Measurements from ENCODE around the gene CC2D1A.

CC2D1A gene

GRCh38 chr19:13932149-13932637 is 26.2 kb downstream of the CC2D1A start:
- in situ Hi-C loops (cut with MboI; ENCODE audit: low pct_unique_long_range_greater_than_20kb, low sequenced_read_pairs, unreplicated experiment) = no loop called here
- DNase-seq (ENCODE audit: low spot score) = no peak
- TF ChIP-seq, protein P1, sequence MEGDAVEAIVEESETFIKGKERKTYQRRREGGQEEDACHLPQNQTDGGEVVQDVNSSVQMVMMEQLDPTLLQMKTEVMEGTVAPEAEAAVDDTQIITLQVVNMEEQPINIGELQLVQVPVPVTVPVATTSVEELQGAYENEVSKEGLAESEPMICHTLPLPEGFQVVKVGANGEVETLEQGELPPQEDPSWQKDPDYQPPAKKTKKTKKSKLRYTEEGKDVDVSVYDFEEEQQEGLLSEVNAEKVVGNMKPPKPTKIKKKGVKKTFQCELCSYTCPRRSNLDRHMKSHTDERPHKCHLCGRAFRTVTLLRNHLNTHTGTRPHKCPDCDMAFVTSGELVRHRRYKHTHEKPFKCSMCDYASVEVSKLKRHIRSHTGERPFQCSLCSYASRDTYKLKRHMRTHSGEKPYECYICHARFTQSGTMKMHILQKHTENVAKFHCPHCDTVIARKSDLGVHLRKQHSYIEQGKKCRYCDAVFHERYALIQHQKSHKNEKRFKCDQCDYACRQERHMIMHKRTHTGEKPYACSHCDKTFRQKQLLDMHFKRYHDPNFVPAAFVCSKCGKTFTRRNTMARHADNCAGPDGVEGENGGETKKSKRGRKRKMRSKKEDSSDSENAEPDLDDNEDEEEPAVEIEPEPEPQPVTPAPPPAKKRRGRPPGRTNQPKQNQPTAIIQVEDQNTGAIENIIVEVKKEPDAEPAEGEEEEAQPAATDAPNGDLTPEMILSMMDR (IDR thresholded peaks at IDR 0.05; ENCODE audit: extremely low read depth, insufficient read depth, missing control alignments) = no peak

- in situ Hi-C loops (cut with MboI; ENCODE audit: low pct_unique_long_range_greater_than_20kb, low sequenced_read_pairs, unreplicated experiment) = no loop called here
- DNase-seq (ENCODE audit: low spot score) = no peak
These were observed 27.0 kb downstream of the CC2D1A start for GRCh38 chr19:13932911-13933393.

DNA sequence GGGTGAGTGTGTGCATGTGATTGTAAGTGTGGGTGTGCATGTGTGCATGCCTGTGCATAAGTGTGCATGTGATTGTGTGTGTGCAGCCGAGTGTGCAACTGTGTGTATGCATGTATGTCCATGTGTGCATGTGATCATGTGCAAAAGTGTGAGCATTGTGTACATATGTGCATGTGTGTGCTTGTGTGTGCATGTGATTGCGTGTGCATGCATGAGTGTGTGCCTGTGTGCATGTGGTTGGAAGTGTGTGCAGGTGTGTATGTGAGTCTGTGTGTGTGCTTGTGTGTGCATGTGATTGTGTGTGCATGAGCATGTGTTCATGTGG is 28.7 kb downstream of the CC2D1A start:
- TF ChIP-seq, protein P1 (IDR thresholded peaks at IDR 0.05; ENCODE audit: extremely low read depth, insufficient read depth, missing control alignments) = no peak
- DNase-seq (ENCODE audit: low spot score) = no peak
- in situ Hi-C loops (cut with MboI; ENCODE audit: low pct_unique_long_range_greater_than_20kb, low sequenced_read_pairs, unreplicated experiment) = no loop called here

More at GRCh38 chr19:13932911-13933393, 27.0 kb downstream of the CC2D1A start:
- TF ChIP-seq, protein P1 (IDR thresholded peaks at IDR 0.05; ENCODE audit: extremely low read depth, insufficient read depth, missing control alignments) = no peak

DNA sequence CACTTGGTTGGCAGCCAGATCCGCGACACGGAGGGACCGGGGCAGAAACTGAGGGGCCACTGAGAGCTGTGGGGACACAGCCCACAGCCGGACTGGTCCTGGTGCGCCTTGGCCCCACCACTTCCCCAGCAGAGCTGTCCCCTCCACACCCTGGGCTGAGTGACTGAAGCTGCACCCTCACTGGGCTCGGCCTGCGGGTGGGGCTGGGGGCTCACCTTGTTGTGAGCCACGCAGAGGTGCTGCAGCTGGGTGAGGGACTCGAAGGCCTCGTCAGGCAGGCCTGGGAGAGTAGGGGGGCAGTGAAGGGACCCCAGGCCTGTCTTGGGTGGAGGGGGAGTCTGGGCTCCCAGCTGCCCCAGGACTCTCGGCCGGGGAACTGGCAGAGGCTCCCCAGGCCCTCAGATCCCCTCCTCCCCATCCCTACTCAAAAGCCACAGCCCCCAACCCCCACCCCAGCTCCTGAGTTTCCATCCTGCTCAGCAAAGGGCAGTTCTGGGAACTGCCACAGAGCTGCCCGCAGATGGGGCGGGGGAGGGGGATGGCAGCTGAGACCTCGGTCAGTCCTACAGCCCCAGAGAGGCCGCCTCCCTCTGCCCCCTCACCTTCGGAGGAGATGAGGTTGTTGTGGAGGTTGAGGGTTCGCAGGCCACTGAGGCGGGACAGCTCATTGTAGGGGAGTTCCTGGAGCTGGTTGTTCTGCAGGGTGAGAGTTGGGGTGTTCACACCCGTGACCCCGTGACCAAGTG is 29.9 kb downstream of the CC2D1A start:
- in situ Hi-C loops (cut with MboI; ENCODE audit: low pct_unique_long_range_greater_than_20kb, low sequenced_read_pairs, unreplicated experiment) = no loop called here
- TF ChIP-seq, protein P1 (IDR thresholded peaks at IDR 0.05; ENCODE audit: extremely low read depth, insufficient read depth, missing control alignments) = no peak
- no peak for DNase-seq (ENCODE audit: low spot score)

DNA sequence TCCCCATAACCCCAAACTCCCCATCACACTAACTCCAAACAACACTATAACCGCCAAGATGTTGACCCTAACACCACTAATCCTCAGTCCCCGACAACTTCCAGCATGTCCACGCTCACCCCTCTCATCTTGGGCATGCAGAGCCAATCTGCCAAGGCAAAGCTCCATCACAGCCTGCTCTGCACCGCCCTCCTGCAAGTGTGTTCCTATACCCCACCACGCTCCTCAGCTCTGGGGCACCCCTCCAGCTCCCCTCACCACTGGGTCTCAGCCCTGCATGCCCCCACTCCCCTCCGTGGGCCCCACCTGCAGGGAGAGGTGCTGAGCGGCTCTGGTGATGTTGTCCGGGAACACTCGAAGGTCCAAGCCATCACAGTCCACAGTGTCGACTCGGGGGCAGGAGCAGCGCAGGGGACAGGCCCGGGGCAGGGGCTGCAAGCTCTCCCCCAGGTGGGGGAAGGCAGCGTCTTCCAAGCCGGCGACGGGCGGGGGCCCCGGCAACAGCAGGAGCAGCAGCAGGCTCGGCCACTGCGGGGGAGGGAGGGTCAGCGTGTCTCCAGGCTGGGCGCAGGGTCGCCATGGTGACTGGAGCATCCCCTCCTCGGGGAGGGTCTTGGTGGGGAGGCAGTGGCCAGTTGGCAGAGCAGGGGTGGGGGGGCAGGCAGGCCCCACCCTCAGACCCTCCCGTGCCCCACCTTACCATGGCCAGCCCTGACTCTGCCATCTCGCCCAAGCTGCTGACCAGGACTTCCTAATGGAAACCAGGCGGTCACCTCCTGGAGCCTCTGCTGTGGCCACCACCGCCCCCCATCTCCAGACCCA is 31.7 kb downstream of the CC2D1A start:
- DNase-seq (ENCODE audit: low spot score) = no peak
- in situ Hi-C loops (cut with MboI; ENCODE audit: low pct_unique_long_range_greater_than_20kb, low sequenced_read_pairs, unreplicated experiment) = no loop called here
- TF ChIP-seq, protein P1 (IDR thresholded peaks at IDR 0.05; ENCODE audit: extremely low read depth, insufficient read depth, missing control alignments) = no peak

- DNase-seq (ENCODE audit: low spot score) = no peak
- TF ChIP-seq, protein P1 (IDR thresholded peaks at IDR 0.05; ENCODE audit: extremely low read depth, insufficient read depth, missing control alignments) = no peak
- in situ Hi-C loops (cut with MboI; ENCODE audit: low pct_unique_long_range_greater_than_20kb, low sequenced_read_pairs, unreplicated experiment) = no loop called here
These were observed 32.5 kb downstream of the CC2D1A start, which contains the start of gene PODNL1 for GRCh38 chr19:13938301-13939064. Gene PODNL1 (minus strand): TSS chr19:13938417. CDS start chr19:13938181, 236 bp downstream.

Measured in GM13977 (cell line).